H1 (cell line): Measurements from ENCODE around the gene RABGGTA. TPM values are rescaled to one million over a fixed set of nuclear protein-coding genes. Genes with fewer than 3 reads are reported as not detected.

Experiments
- CTCF ChIA-PET: fragments of 300-600 bp; sonication (Branson Sonifier 250); formaldehyde crosslinking; loops from one replicate; lab custom pipeline; 2021; ENCODE audit not compliant: partially characterized antibody; lab: Charles Lee
- POLR2A ChIA-PET: fragments of 300-600 bp; sonication (Branson Sonifier 250); formaldehyde crosslinking; loops from one replicate; lab custom pipeline; 2021; ENCODE audit warnings: inconsistent platforms; ENCODE audit not compliant: partially characterized antibody; lab: Charles Lee
- DNase-seq, 2 experiments: peaks; one replicate each; pipeline versions ENCODE4 v3.0.0 to v3.0.0-alpha.2; 2010 to 2022; ENCODE audit warnings: low spot score in 2 of 2, low read depth in 1 of 2, mixed read lengths in 1 of 2
- FAIRE-seq: peaks from 2 replicates; lab custom pipeline; 2011; peaks lifted over from hg19 to GRCh38; lab: Jason Lieb, UNC
- H2AFZ ChIP-seq: 2 replicates; pipeline ENCODE4 v1.8.1; 2012; ENCODE audit warnings: low read length, inconsistent platforms
- H2AK5ac ChIP-seq: 2 replicates; pipeline ENCODE4 v1.6.1; 2013; ENCODE audit warnings: low read depth, low read length
- H2BK120ac ChIP-seq: replicated peaks from 2 replicates; pipeline ENCODE3; 2013; ENCODE audit warnings: low read depth, low read length, inconsistent platforms
- H2BK12ac ChIP-seq: 2 replicates; pipeline ENCODE4 v1.6.1; 2013; ENCODE audit warnings: low read depth, low read length
- H2BK15ac ChIP-seq: 2 replicates; pipeline ENCODE4 v1.6.1; 2013; ENCODE audit warnings: low read length
- H2BK20ac ChIP-seq: 2 replicates; pipeline ENCODE4 v1.6.1; 2013; ENCODE audit warnings: low read length
- H2BK5ac ChIP-seq: 2 replicates; pipeline ENCODE4 v1.6.1; 2013; ENCODE audit warnings: low read depth, low read length
- H3K14ac ChIP-seq: 2 replicates; pipeline ENCODE4 v1.6.1; 2013; ENCODE audit warnings: inconsistent platforms; ENCODE audit not compliant: insufficient read length
- H3K18ac ChIP-seq: 2 replicates; pipeline ENCODE4 v1.6.1; 2013; ENCODE audit warnings: low read length; ENCODE audit errors: extremely low read depth
- H3K23ac ChIP-seq: 2 replicates; pipeline ENCODE4 v1.6.1; 2013; ENCODE audit warnings: inconsistent platforms; ENCODE audit not compliant: insufficient read length
- H3K23me2 ChIP-seq: 2 replicates; pipeline ENCODE4 v1.6.1; 2013; ENCODE audit warnings: low read depth, low read length
- H3K27ac ChIP-seq: 2 replicates; pipeline ENCODE4 v1.6.1; 2011; ENCODE audit warnings: low read depth, low read length, inconsistent platforms
- H3K27me3 ChIP-seq, 4 experiments: replicated peaks in 1 of 4; 1 replicate in 1 of 4; 2 replicates in 3 of 4; pipeline versions ENCODE4 v1.6.1 to v1.8.1; 2011 to 2013; ENCODE audit warnings: low read length in 3 of 4, mild to moderate bottlenecking in 3 of 4, inconsistent platforms in 2 of 4, mixed read lengths in 2 of 4, moderate library complexity in 1 of 4; ENCODE audit not compliant: control insufficient read depth in 3 of 4, insufficient read depth in 3 of 4; ENCODE audit errors: extremely low read depth in 1 of 4
- H3K36me3 ChIP-seq, 4 experiments: 2 replicates each; pipeline versions ENCODE4 v1.6.1 to v1.8.1; 2011 to 2013; ENCODE audit warnings: mild to moderate bottlenecking in 4 of 4, low read length in 3 of 4, moderate library complexity in 2 of 4, control low read depth in 1 of 4, inconsistent platforms in 1 of 4; ENCODE audit not compliant: insufficient read depth in 4 of 4, control insufficient read depth in 2 of 4
- H3K4ac ChIP-seq: replicated peaks from 2 replicates; pipeline ENCODE3; 2013; ENCODE audit warnings: low read length, low read depth, mixed read lengths, inconsistent platforms; ENCODE audit not compliant: insufficient read length
- H3K4me1 ChIP-seq, 4 experiments: replicated peaks in 1 of 4; 1 replicate in 1 of 4; 2 replicates in 3 of 4; pipeline versions ENCODE4 v1.6.1 to v1.8.1; 2011 to 2013; ENCODE audit warnings: low read length in 3 of 4, inconsistent platforms in 2 of 4, mixed read lengths in 1 of 4; ENCODE audit not compliant: insufficient read depth in 4 of 4, control insufficient read depth in 3 of 4
- H3K4me2 ChIP-seq, 2 experiments: 2 replicates each; pipeline versions ENCODE4 v1.6.1 to v1.8.1; 2011 to 2013; ENCODE audit warnings: low read depth in 2 of 2, low read length in 2 of 2, control low read depth in 1 of 2, inconsistent platforms in 1 of 2, mild to moderate bottlenecking in 1 of 2; ENCODE audit not compliant: insufficient read depth in 1 of 2
- H3K4me3 ChIP-seq, 4 experiments: fragments of 200-600, 300-600 bp in 1 of 4; sonication (generic), shearing (Covaris generic), sonication (Bioruptor Twin) in 1 of 4; 2 replicates each; pipeline versions ENCODE4 v1.5.1 to v1.8.1; 2011 to 2016; ENCODE audit warnings: low read length in 4 of 4, low read depth in 3 of 4, control low read depth in 2 of 4, inconsistent platforms in 2 of 4, mild to moderate bottlenecking in 2 of 4, mixed read lengths in 1 of 4, moderate library complexity in 1 of 4; ENCODE audit not compliant: insufficient read depth in 2 of 4; ENCODE audit errors: extremely low read depth in 1 of 4
- H3K56ac ChIP-seq: replicated peaks from 2 replicates; pipeline ENCODE3; 2013; ENCODE audit warnings: low read depth, mild to moderate bottlenecking, mixed read lengths, low read length, inconsistent platforms; ENCODE audit not compliant: insufficient read length
- H3K79me1 ChIP-seq: 2 replicates; pipeline ENCODE4 v1.6.1; 2013; ENCODE audit warnings: low read depth, low read length, control low read depth
- H3K79me2 ChIP-seq, 2 experiments: 2 replicates each; pipeline versions ENCODE4 v1.6.1 to v1.8.1; 2012 to 2013; ENCODE audit warnings: low read length in 2 of 2, mild to moderate bottlenecking in 2 of 2, inconsistent platforms in 1 of 2; ENCODE audit not compliant: insufficient read depth in 2 of 2, control insufficient read depth in 1 of 2
- H3K9ac ChIP-seq, 4 experiments: replicated peaks in 1 of 4; 1 replicate in 1 of 4; 2 replicates in 3 of 4; pipeline versions ENCODE4 v1.6.1 to v1.8.1; 2011 to 2013; ENCODE audit warnings: low read depth in 3 of 4, low read length in 3 of 4, control low read depth in 2 of 4, mild to moderate bottlenecking in 2 of 4, moderate library complexity in 2 of 4, inconsistent platforms in 1 of 4; ENCODE audit errors: extremely low read depth in 1 of 4
- H3K9me3 ChIP-seq, 2 experiments: 2 replicates each; pipeline versions ENCODE4 v1.6.1 to v1.8.1; 2012 to 2013; ENCODE audit warnings: mild to moderate bottlenecking in 2 of 2, moderate library complexity in 2 of 2, control low read depth in 1 of 2, inconsistent platforms in 1 of 2, low read depth in 1 of 2, low read length in 1 of 2, mixed read lengths in 1 of 2; ENCODE audit not compliant: insufficient read depth in 2 of 2
- H4K20me1 ChIP-seq, 2 experiments: replicated peaks in 1 of 2; 2 replicates each; pipeline versions ENCODE3 to v1.8.1; 2011 to 2013; ENCODE audit warnings: inconsistent platforms in 2 of 2, low read length in 2 of 2, mild to moderate bottlenecking in 1 of 2; ENCODE audit not compliant: insufficient read depth in 2 of 2, control insufficient read depth in 1 of 2
- H4K5ac ChIP-seq: 2 replicates; pipeline ENCODE4 v1.6.1; 2013; ENCODE audit warnings: low read length, low read depth, mixed read lengths, inconsistent platforms; ENCODE audit not compliant: insufficient read length
- H4K8ac ChIP-seq: 2 replicates; pipeline ENCODE4 v1.8.0; 2013; ENCODE audit warnings: mild to moderate bottlenecking, moderate library complexity, low read length, inconsistent platforms; ENCODE audit not compliant: insufficient read depth; ENCODE audit errors: extremely low read depth
- H4K91ac ChIP-seq: replicated peaks from 2 replicates; pipeline ENCODE3; 2013; ENCODE audit warnings: low read length, mixed read lengths, inconsistent platforms; ENCODE audit not compliant: insufficient read length
- BACH1 ChIP-seq: IDR thresholded peaks from 2 replicates; pipeline ENCODE4 v1.6.1; 2012; ENCODE audit warnings: low read length, improper control_type of control experiment
- BCL11A ChIP-seq, 2 experiments: IDR thresholded peaks; one replicate each; pipeline ENCODE4 v1.6.1; 2011; ENCODE audit warnings: low read depth in 2 of 2, low read length in 2 of 2, mild to moderate bottlenecking in 2 of 2
- CTBP2 ChIP-seq: IDR thresholded peaks from 2 replicates; pipeline ENCODE4 v1.7.0; 2011; ENCODE audit warnings: borderline replicate concordance, mild to moderate bottlenecking, moderate library complexity, mixed read lengths, low read length; ENCODE audit not compliant: insufficient read depth, insufficient read length
- EGR1 ChIP-seq: IDR thresholded peaks from 2 replicates; pipeline ENCODE4 v1.6.1; 2011; ENCODE audit warnings: low read depth, low read length, borderline replicate concordance
- GABPA ChIP-seq: IDR thresholded peaks from 2 replicates; pipeline ENCODE4 v1.6.1; 2011; ENCODE audit warnings: mild to moderate bottlenecking, low read length, moderate library complexity, borderline replicate concordance; ENCODE audit not compliant: insufficient read depth
- JUND ChIP-seq: IDR thresholded peaks from 2 replicates; pipeline ENCODE4 v1.6.1; 2011; ENCODE audit warnings: mild to moderate bottlenecking, improper control_type of control experiment, low read length
- SIX5 ChIP-seq: IDR thresholded peaks from 2 replicates; pipeline ENCODE4 v1.6.1; 2011; ENCODE audit warnings: mild to moderate bottlenecking, low read depth, low read length
- SP1 ChIP-seq: IDR thresholded peaks from 2 replicates; pipeline ENCODE4 v1.6.1; 2011; ENCODE audit warnings: low read depth, low read length
- TAF7 ChIP-seq: optimal IDR thresholded peaks from 2 replicates; pipeline ENCODE3; 2011; ENCODE audit warnings: low read depth, mild to moderate bottlenecking, inconsistent platforms, low read length, moderate library complexity, borderline replicate concordance
- WGBS, 2 experiments: shearing (Covaris generic) in 1 of 2; methylation state at CpG; one replicate each; pipeline versions ENCODE4 v1.1.6 to v1.1.7; 2013 to 2015; ENCODE audit warnings: low lambda C conversion rate in 2 of 2, mixed read lengths in 2 of 2, inconsistent platforms in 1 of 2, low coverage in 1 of 2, missing lambda C conversion rate in 1 of 2; ENCODE audit not compliant: insufficient replicate concordance in 2 of 2, insufficient coverage in 1 of 2, insufficient read length in 1 of 2; ENCODE audit errors: extremely low coverage in 1 of 2, missing lambda C conversion rate in 1 of 2; 5-methylcytosine and 5-hydroxymethylcytosine counted together
- polyA plus RNA-seq, 7 experiments: library from polyadenylated mRNA; depleted of rRNA in 3 of 7; stranded (reverse) in 5 of 7; unstranded in 2 of 7; fragments of >200 nt in 5 of 7; fragments of 200-250 nt in 2 of 7; gene quantifications; 1 replicate in 5 of 7; 2 replicates in 1 of 7; 4 replicates in 1 of 7; pipeline versions ENCODE4 v1.2.1 to v1.2.3, GENCODE V29; 2011 to 2013; ENCODE audit warnings: missing spikeins in 2 of 7, mixed read lengths in 2 of 7
- total RNA-seq: library from RNA; stranded (reverse); fragmentation: NEBNext Ultra II Directional; extraction: Animal tissue kit (Norgen Biotek cat#: 25700); gene quantifications from 2 replicates; pipeline ENCODE4 v1.2.1, GENCODE V29; 2021

Gene RABGGTA
- total and polyA plus RNA-seq, 2 of the 8 experiments (the other 6 are each of a cell fraction or from before 2014, with no cell fraction given): 16.0 to 49.8 TPM

DNA sequence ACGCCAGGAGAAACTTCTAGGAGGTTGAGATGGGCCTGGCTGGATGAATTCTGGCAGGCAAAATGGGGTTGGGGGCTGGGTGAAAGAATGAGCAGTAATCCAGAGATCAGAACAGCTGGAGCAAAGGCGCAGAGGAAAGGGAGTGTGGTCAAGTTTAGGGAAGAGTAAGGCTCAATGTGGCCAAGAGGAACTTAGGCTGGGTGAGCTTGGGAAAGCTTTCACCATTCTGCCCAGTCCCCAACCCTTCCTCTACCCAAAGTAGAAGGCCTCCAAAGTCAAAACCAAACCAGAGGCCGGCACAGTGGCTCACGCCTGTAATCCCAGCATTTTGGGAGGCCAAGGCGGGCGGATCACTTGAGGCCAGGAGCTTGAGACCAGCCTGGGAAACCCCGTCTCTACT is 10.2 kb upstream of the RABGGTA start:
- Histone ChIP-seq H2AFZ (no peak overlapping the region), H2BK120ac (no peak overlapping the region), H3K79me2 (no peaks in the 10 kb centered on the region), H2AK5ac (no peak overlapping the region), H3K27ac (no peak overlapping the region), H3K4ac (no peak overlapping the region), H3K79me1 (no peaks in the 10 kb centered on the region; the same call in 1 of the 2 replicates), H3K27me3 (no peaks in the 10 kb centered on the region), H3K36me3 (no peaks in the 10 kb centered on the region), H3K23ac (no peak overlapping the region), H4K5ac (no peak overlapping the region), H3K9me3 (no peaks in the 10 kb centered on the region), H4K20me1 (peaks cover 0 to 3% of the 10 kb centered on the region in 2 experiments), H3K56ac (no peak overlapping the region), H3K23me2 (no peaks in the 10 kb centered on the region), H3K4me3 (no peak overlapping the region), H4K91ac (no peak overlapping the region), H3K4me2 (no peak overlapping the region), H2BK20ac (no peak overlapping the region), H2BK15ac (no peak overlapping the region), H3K4me1 (no peaks in the 10 kb centered on the region), H3K18ac (no peak overlapping the region), H2BK12ac (no peak overlapping the region), H2BK5ac (no peak overlapping the region), H4K8ac (no peak overlapping the region), H3K14ac (no peak overlapping the region), H3K9ac (no peak overlapping the region)
- WGBS, 2 experiments: 91% methylated on average over 7 of the region's 7 CpGs; no CpG with 5 or more reads in 1 of the 2 experiments
- TF ChIP-seq CTBP2 (no peak), EGR1 (no peak), GABPA (no peak), BCL11A (IDR thresholded peaks at IDR 0.05; ENCODE audit: low read depth in 2 of 2, low read length in 2 of 2) (no peak), SIX5 (no peak), TAF7 (no peak), JUND (no peak), SP1 (no peak), BACH1 (no peak)
- CTCF ChIA-PET: interaction anchor here (1.2 to 11.5 kb wide), 8 partner anchors 10 to 39 kb away, joined by 4 to 137 read pairs (median 32); partner anchors contain the start of genes CIDEB, DHRS1, LTB4R2 and NOP9
- FAIRE-seq (no peak), DNase-seq (no peak)
- POLR2A ChIA-PET: interaction anchor here (0.6 to 3.8 kb wide), 6 partner anchors 10 to 1073 kb away, joined by 3 to 25 read pairs (median 3); partner anchors contain the start of gene RABGGTA
